Germinal center (tissue), 1 donor: ENCODE data around the gene HAGH.

Experiments used
- DNase-seq: peaks from one replicate; pipeline ENCODE4 v3.0.0; 2012; ENCODE audit warnings: mixed read lengths, low spot score

The HAGH gene

DNA sequence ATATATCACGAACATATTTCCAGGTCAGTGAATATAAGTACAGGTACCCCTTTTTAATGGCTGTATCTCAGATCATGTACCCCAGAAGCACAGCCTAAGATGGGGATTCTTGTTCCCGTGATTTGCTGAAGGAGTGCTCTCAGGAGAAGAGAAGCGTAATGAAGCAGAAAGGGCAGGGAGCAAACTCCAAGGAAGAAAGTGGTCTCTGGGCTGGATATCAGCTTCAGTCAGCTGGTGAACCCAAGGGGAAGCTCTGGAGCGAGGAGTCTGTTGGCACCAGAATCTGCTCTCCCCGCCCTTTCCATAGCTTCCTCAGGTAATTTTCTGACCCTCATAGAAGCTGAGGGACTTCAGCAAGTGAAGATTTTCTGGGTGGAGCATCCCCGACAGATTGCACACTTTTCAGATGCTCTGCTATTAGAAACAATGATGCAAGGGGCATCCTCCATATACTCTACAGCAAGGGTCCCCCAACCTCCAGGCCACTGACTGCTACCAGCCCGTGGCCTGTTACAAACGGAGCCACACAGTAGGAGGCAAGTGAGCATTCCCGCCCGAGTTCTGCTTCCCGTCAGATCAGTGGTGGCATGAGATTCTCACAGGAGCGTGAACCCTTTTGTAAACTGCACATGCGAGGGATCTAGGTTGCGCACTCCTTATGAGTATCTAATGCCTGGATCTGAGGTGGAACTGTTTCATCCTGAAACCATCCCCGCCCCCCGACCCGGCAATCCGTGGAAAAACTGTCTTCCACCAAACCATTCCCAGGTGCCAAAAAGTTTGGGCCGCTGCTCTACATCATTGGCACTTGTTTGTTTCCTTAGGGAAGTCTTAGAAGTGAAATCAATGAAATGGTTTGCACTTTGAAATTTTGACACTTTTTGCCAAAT is 4.8 kb upstream of the HAGH start:
- DNase-seq, result no peak

DNA sequence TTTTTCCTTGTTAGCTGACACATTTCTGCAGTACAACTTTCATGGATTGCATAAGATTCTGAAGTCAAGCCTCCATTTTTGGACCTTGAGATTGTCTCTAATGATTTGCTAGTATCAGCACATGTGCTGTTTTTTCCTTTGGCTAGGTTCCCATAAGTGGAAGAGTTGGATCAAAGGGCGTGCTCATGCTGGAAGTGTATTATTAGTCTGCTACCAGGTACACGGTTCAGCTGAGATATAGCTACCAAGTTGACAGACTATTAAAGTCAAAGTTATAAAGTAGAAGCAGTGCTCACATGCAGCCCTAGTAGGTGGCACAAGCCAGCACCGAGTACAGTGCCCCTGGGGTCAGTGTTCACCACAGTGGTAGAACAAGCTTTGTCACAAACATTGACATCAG is 3.6 kb upstream of the HAGH start:
- DNase-seq, result no peak

DNA sequence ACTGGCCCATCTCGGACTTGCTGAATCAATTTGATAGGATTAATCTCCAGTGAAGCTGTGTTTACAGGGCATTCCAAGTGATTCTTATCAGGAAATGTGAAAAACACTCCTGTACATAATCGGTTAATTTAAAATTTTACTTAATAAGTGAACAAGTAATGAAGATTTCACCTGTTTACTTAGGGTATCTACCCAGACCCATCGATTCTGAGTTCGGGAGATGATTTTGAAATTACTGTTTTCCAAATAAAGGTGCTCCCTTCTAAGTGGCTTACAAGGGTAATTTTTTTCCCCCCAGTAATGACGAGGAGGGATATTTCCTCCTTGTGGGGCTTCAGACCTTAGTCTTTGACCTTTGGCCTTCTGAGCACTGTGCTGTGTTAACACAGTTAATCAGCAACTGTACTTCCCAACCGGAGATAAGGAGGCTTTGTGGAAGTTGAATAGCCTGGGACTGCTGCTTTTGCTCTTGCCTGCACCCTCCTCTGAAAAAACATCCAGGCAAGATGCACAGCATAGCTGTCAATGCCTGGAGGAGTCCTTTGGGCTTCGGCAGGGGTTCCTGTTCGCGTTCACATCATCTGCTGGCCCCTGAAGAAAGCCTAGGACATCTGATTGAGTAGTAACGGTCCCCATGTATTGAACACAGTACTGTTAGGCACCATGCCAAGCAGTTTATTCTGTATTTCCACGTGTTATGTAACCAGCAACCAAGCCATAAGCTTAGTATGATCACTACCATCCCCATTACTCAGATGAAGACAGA is 2.2 kb upstream of the HAGH start:
- DNase-seq, result no peak

DNA sequence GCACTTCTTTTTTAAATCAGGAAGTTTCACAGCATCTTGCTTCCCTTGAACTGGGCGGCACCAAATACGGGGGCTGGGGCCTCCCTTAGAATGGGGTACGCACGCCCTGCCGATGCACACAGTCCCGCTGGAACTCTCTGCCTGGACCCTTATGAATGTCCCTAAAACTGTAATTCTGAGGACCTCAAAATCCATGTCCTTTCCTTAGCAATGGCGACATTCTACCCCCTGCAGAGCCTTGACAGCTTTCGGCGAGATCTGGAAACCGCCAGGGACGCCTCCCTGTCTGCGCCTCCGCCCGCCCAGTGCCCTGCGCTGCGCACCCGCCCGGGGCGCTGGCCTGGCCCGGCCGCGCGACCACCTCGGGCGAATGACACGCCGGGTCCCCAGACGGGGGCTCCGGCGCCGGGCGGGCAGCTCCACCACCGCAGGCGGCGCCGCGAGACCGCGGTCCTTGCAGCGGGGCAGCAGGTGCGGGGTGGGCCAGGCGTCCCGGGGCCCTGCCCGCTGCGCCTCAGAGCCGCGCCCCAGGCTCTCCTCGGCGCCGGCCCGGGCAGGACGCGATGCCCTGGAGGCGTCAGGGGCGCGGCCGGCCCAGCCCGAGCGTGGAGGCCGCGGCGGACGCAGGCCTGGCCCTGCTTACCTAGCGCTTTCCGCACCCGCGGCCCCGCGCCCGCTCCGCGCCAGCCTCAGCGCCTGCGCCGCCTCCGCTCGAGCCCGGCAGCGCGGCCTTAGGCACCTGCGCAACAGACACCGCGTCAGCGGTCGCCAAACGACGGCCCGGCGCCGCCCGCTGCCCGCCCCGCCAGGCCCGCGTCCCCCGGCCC is 548 bp downstream of the HAGH start:
- peak; percentile 44 for DNase-seq

DNA sequence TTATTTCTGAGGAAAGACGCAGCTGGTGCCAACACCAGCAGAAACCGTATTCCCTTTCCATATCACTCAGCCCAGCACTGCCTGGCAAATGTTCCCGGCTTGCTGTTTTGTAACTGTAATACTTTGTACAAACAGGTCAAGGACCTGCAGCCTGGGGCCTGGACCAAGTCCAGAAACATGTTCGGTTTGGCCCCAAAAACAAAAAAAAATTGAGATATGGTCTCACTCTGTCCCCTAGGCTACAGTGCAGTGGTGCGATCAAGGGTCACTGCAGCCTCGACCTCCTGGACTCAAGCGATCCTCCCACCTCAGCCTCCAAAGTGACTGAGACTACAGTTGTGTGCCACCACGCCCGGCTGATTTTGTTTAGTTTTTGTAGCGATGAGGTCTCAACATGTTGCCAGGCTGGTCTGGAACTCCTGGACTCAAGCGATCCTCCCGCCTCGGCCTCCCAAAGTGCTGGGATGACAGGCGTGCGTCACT is 1.2 kb downstream of the HAGH start:
- no peak for DNase-seq

DNA sequence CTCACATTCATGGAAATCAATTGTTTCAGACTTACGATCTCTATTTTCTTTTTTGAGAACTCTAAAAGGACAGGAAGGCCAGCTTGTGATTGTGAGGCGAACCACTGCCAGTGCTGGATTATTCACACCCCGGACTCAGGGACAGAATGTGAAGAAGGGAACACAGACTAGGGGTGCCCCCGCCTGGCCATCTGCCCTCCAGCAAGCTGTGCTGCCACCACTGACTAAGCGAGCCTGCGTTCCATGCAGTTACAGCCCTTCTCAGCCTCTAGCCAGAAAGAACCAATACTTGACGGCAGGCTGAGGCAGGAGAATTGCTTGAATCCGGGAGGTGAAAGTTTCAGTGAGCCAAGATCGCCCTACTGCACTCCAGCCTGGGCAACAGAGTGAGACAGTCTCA is 2.8 kb downstream of the HAGH start:
- no peak for DNase-seq

DNA sequence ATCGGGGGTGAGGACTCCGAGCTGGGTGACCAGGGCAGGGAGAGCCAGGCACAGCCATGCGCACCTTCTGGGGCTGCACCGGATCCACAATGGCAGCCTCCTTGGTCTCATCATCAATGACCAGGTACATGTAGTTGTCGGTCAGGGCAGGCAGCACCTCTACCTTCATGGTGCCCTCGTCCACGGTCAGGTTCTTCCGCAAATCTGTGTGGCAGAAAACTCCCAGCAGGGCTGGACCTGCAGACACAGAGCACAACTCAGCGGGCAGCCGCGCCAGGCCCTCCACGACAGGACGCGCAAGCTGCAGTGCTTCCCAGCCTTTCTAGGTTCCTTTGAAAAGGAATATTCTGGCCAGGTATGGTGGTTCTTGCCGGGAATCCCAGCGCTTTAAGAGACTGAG is 3.8 kb downstream of the HAGH start:
- DNase-seq, result no peak

DNA sequence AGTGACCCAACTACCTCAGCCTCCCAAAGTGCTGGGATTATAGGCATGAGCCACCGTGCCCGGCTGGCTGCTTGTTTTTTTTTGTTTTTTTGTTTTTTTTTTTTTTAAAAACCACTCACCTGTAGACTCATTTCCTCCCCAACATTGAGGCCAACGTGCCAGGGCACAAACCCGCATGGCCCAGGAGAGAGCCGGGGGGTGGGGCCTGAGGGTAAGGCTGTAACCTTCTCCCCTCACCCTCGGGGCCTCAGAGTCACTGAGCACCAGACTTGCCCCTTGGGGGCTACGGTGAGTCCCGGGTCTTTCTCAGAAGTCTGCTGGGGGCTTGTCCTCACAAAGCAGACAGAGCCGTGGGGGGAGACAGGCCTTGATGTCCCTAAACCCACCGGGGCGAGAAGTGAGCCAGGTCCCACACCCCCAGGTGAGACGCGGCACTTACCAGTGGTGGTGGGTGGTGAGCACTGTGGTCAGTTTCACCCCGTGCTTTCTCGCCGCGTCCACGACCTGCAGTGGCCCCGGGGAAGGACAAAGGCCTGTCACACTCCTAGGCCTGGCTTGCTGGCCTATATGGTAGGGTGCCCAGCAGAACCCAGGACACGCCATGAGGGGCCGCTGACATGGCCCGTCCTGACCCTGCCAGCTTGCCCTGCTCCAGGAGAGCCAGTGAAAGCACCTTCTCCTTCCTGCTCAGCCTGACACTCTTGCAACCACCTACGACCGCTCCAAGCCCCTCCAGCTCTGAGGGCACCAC is 4.6 kb downstream of the HAGH start:
- DNase-seq, result no peak

DNA sequence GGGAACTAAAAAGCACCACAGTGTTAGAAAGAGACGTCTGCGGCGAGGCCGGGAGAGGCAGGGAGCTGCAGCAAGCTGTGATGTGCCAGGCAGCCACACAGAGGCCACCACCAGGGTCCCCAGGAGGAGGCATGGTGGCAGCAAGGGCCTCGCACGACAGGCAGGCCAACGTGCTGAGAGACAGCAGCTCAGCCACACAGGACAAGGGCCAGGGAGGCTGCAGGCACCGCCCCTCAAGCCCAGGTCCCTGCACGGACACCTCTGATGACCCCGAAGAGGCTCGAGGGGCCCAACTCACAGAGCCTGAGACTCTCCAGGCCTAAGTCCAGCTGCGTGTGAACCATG is 5.7 kb downstream of the HAGH start:
- no peak for DNase-seq

DNA sequence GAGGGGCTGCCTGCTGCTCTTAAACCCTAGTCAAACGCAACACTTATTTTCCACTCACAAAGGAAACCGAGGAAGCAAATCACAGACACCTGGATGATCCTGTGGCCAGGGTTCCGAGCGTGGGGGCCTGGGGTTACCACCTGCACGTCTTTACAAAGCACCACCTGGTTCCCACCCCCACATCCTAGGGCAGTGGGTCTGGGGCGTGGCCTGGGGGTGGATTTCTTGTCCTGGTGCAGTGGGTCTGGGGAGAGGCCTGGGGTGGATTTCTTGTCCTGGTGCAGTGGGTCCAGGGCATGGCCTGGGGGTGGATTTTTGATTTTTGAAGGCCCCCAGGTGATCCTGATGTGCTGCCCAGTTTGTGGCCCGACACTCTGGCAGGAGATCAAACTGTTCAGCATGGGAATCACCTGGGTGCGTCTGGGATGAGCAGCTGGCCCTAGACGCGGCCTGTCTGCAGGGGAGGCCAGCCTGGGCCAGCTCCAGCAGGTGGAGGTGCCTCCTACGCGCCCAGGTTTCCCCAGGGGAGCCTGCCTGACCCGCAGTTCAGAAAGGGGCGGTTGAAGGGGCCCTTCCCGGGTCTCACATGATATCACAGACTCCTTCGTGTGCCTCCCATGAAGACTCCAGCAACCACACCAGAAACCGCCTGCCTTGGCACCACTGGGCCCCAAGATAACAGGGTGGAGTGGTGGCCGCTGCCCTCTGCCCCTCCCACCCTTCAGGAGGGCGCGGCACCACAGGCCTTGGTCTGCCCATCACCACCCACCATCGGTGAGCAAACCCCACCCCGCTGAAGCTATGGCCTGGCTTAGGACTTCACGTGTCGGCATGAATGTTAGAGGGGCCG is 6.3 kb downstream of the HAGH start:
- no peak for DNase-seq

DNA sequence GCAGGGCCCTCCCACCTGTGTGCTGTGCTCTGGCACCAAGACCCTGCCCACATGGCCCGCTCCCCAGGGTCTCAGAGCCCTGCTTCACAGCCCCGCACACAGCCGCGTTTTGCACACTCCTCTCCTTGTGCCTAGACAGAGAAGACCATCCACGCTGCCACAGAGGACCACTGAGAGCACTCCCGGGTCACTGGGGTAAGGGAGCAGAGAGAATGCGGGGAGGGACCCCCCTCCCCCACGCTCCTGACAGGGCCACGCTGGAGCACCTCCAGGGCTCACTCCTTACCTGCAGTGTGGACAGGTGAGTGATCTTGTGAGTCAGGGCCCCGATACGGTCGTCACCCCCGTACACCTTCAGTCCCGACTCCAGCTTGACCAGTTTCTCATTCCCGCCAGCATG is 7.0 kb downstream of the HAGH start:
- no peak for DNase-seq

DNA sequence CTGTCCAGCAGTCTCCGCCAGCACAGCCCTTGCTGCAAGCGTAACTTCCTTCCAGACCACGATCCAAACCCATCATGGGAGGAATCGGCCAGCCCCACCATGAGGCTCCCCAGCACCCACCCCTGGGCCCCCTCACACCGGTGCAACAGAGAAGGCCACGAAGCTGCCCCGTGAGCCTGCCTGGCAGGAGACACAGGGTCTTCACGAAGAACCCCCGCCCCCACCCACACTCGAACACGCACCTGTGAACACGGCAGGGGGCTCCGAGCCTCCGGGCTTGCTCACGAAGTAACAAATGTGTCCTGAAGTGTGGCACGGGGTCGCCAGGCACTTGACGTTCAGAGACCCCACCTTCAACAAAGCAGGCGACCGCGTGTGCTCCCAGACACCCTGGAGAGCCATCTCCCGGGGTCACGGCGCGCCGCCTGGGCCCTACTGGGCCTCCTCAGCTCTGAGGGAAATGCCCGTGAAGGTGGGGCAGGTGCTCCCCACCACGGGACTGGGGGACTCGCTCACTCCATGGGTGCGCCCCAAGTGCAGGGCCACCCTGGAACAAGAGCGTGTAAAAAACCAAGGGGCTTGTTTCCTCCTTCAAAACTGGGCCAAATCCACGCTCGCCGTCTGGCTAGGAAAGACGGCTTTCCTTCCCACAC is 7.6 kb downstream of the HAGH start:
- DNase-seq, result no peak

DNA sequence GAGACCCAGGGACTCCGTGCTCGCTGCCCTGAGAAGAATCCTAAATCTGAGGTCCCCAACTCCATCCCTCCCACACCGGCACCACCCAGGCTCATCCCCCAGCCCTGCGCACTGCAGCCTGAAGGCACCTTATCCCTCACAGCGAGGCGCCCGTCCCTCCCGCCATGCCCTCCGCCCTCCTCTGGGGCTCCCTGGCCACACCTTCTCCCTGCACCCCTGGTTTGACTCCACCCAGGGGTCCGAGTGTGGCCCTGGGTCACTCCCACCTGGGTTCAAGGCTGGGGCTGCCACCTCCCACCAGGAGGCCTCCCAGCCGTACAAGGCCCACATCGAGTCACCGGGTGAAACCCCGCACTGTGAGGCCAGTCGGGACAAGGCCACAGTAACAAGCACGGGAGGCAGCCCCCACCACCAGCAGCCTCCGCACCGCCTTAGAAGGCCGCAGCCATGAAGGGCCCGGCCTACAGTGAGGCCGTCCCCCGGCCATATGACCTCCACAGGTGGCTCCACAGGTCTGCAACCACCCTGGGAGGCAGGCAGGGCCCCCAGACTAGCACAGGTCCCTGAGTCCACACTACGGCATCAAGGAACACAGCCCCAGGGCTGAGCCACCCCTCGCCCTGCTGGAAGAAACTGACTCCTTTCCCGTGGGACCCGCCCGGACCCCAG is 8.3 kb downstream of the HAGH start:
- DNase-seq, result no peak

DNA sequence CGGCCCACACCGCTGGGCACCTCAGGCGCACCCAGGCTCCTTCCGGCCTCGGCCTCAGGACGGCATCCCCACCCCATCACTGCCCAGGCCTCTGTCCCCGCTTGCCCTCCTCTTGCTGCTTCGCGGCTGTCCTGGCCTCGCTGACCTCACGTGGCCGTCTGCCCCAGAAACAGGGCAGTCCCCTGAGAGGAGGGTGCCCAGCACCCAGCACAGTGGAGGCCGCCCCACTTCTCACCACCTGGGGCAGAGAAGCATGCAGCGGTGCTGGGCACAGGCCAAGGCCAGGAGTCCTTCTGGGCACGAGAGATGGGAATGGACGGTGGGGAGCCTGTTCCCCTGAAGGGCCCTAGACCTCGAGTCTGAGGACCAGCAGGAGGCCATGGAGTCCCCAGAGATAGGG is 8.9 kb downstream of the HAGH start:
- no peak for DNase-seq

DNA sequence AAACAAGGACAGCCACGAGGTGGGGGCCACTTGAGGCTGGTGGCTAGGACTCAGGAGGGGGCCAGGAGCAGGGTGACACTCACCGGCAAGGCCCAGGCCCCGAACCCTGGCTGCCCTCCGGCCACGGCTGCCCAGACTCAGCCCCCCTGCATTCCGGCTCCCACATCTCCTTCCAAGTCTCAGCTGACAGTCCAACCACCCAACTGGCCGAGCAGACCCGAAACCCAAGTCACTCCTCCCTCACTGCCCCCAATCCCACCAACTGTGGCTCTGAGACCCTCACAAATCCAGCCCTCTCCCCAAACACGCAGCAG is 9.4 kb downstream of the HAGH start:
- DNase-seq, result no peak

DNA sequence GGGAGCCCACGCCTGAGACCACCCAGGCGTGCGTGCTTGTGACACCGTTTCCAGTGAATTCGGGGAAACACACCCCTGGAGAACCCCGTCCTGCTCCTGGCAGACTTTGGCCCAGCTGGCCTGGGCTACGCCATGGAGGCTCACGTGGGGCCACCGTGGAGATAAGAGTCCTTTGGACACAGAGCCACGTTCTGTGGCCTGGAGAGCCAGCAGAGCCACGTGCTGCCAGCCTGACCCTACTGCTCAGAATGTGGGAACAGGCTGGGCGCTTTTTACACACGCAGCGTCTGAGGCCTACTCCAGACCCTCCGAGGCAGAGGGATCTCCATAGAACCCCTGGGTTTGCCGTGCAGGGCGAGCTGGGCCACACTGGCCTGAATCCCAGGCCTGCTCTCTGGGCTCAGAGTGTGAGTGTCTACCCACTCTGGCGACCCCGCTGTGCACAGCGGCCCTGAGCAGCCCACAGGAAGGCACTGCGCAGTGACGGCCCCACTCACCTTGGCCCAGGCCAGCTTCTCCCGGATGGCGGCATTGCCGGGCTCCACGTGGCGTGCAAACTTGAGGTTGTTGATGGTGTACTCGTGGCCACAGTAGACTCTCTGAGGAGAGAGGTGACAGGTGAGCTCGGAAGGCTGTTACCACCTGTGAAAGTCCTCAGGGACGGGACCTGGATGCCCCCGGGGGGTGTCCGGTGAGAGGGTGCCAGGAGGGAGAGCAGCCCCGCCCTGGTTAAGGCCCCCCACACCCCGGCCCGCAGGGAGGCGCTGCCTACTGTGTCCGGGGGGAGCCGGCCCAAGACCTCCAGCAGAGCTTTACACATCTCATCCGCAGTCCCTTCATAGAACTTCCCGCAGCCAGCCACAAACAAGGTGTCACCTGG is 10.0 kb downstream of the HAGH start:
- no peak for DNase-seq

DNA sequence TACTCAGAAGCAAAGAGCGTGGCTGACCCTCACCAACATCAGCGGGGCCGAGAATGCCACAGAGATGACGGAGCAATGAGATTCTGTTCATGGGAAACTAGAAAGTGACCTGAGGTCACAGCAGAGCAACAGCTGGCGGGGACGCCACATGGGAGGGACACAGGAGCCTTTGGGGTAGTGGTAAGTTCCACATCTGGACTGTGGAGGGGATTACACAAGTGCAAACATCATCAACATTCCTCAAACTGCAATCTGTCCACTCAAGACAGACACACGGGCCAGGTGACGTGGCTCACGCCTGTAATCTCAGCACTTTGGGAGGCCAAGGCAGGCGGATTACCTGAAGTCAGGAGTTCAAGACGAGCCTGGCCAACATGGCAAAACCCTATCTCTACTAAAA is 11.2 kb downstream of the HAGH start:
- DNase-seq, result no peak

DNA sequence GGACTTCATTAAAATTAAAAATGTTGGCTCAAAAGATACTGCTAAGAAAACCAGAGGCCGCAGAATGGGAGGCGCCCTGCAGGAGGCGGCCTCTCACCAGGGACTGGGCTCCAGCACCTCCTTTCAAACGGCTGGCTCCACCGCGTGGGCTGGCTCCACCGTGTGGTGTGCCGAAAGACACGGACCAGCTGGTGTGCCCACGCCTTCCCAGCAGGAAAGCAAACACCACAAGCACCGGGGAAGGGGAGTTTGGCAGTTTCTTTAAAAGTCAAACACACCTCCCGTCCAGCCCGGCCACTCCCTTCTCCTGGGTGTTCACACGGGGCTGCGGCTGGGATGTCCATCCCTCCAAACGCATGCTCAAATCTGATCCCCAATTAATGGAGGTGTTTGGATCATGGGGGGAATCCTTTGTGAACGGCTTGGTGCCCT is 13.9 kb downstream of the HAGH start:
- peak; percentile 22 for DNase-seq

DNA sequence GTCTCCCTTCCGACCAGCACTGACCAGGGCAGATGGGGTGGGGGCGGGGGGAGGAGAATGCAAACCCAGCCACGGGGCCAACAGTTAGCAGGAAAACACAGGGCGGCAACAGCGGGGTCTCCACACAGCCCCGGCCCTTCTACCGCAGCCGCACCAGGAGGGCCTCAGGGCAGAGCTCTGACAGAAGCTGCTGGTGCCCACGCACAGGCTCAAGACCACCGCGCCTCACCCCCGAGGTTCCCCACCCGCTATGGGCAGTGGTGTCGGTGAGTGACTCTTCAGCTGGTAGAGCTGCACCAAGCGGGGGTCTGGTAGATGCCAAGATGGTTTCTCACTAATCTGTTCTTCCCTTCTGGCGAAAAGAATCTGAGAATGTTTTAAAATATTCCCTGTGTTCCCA is 16.1 kb downstream of the HAGH start:
- DNase-seq, result no peak
